AG04450 (cell line): ENCODE data around the gene SHBG. TPM values are rescaled to one million over a fixed set of nuclear protein-coding genes. Genes with fewer than 3 reads are reported as not detected.

Experiments used
- CTCF ChIA-PET: fragments of 300-600, 350-600 bp; formaldehyde crosslinking; extraction: SDS; loops from one replicate; lab custom pipeline; 2022; ENCODE audit warnings: antibody characterized with exemption, inconsistent platforms; lab: Charles Lee
- POLR2A ChIA-PET: fragments of 350-600 bp; formaldehyde crosslinking; extraction: SDS; loops from one replicate; lab custom pipeline; 2021; ENCODE audit warnings: antibody characterized with exemption, inconsistent platforms; lab: Yijun Ruan, JAX
- DNase-seq: peaks from one replicate; pipeline ENCODE4 v3.0.0-alpha.2; 2011; ENCODE audit warnings: low read depth, low spot score
- H3K27ac ChIP-seq: one replicate; pipeline ENCODE4 v1.5.1; 2012; ENCODE audit warnings: low read depth, low read length, control low read depth
- H3K27me3 ChIP-seq: one replicate; pipeline ENCODE4 v1.6.0; 2012; ENCODE audit warnings: low read length; ENCODE audit not compliant: control insufficient read depth, insufficient read depth
- H3K4me3 ChIP-seq: 2 replicates; pipeline ENCODE4 v1.5.1; 2011; ENCODE audit warnings: mild to moderate bottlenecking, low read depth, low read length, control low read depth
- H3K9me3 ChIP-seq: 2 replicates; pipeline ENCODE4 v1.5.1; 2012; ENCODE audit warnings: low read length; ENCODE audit not compliant: control insufficient read depth, insufficient read depth
- CTCF ChIP-seq: IDR thresholded peaks from 2 replicates; pipeline ENCODE4 v1.5.1; 2011; ENCODE audit warnings: low read depth, low read length, control low read depth, inconsistent platforms
- polyA plus RNA-seq: library from polyadenylated mRNA; depleted of rRNA; stranded (reverse); fragments of >200 nt; gene quantifications from 2 replicates; pipeline ENCODE4 v1.2.3, GENCODE V29; 2011; rRNA removed
- small RNA-seq: library from RNA; depleted of rRNA; stranded (forward); fragments of <200 nt; gene quantifications from one replicate; pipeline ENCODE3, GENCODE V24; 2012; ENCODE audit warnings: low read depth; ENCODE audit not compliant: insufficient read length

Gene SHBG
- polyA plus RNA-seq, 1 experiment, result 0.35 TPM

DNA sequence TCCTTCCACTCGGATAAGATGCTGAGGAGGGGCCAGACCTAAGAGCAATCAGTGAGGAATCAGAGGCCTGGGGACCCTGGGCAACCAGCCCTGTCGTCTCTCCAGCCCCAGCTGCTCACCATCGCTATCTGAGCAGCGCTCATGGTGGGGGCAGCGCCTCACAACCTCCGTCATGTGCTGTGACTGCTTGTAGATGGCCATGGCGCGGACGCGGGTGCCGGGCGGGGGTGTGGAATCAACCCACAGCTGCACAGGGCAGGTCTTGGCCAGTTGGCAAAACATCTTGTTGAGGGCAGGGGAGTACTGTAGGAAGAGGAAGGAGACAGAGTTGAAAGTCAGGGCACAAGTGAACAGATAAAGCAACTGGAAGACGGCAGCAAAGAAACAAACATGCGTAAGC lies 45.0 kb downstream of the SHBG start:
- H3K4me3 ChIP-seq, result no peak overlapping the region
- no peak overlapping the region for H3K27ac ChIP-seq
- no peak for DNase-seq
- ChIA-PET CTCF (interaction anchor here (1.0 to 3.0 kb wide), 2 partner anchors 12 to 115 kb away, joined by 3 to 12 read pairs; partner anchors contain the start of gene TP53), POLR2A (no interaction called here)
- H3K27me3 ChIP-seq, result no peaks in the 10 kb centered on the region
- TF ChIP-seq CTCF, result no peak
- peaks cover 19% of the 10 kb centered on the region for H3K9me3 ChIP-seq

- Histone ChIP-seq H3K9me3 (peaks cover 19% of the 10 kb centered on the region), H3K4me3 (no peak overlapping the region), H3K27ac (no peak overlapping the region), H3K27me3 (no peaks in the 10 kb centered on the region)
- POLR2A ChIA-PET, result interaction anchor here (0.7 kb wide), 1 partner anchor 98 kb away, joined by 3 read pairs; no protein-coding TSS in a partner anchor
- CTCF ChIA-PET, result interaction anchor here (1.0 to 3.0 kb wide), 2 partner anchors 11 to 61 kb away, joined by 4 to 12 read pairs; partner anchors contain the start of gene TP53
- no peak for DNase-seq
- no peak for TF ChIP-seq CTCF
Measured at GRCh38 chr17:7676533-7676932, 46.6 kb downstream of the SHBG start.

DNA sequence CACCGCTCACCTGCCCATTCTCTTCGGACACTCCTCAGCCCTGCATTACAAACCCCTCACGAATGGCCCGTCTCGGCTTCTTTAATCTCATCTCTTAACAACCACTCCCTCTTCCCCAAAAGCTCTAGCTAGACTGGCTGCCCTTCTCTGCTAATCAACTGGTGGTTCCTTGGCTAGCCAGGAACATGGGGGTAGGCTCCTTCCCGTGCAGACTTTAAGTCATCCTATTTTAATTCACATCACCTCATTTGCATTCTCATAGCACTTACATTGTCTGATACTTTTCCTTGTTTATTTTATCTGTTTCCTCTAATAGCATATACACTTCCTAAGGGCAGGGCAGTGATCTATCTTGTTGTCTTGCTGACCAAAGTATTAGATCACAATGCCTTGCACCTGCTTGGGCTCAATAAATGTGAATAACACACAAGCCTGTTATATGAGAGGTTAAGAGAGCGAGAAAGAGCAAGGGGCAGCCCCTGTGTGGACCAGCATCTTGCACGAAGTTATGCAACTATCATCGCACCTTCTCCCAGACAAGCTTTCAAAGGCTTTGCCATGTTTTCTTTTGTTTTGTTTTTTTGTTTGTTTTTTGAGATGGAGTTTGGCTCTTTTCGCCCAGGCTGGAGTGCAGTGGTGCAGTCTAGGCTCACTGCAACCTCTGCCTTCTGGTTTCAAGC lies 47.6 kb downstream of the SHBG start:
- CTCF ChIA-PET, result interaction anchor here (1.0 to 3.0 kb wide), 2 partner anchors 10 to 62 kb away, joined by 4 to 12 read pairs; partner anchors contain the start of gene TP53
- TF ChIP-seq CTCF, result no peak
- Histone ChIP-seq H3K27me3 (no peaks in the 10 kb centered on the region), H3K4me3 (no peak overlapping the region), H3K9me3 (peaks cover 19% of the 10 kb centered on the region), H3K27ac (no peak overlapping the region)
- POLR2A ChIA-PET, result interaction anchor here (0.6 kb wide), 1 partner anchor 75 kb away, joined by 3 read pairs; no protein-coding TSS in a partner anchor
- DNase-seq, result no peak

Small RNA genes within 50 kb of the gene (small RNA-seq; reads per million reads assigned to genes)
- gene CD68, result not detected

Other genes starting within 250 kb of the SHBG start
- gene TNK1, start 249.0 kb upstream of the SHBG start, polyA plus RNA-seq, result 0.22 and 0.25 TPM in 2 replicates
- 35.2 and 53.0 TPM in 2 replicates for gene PLSCR3, start 235.6 kb upstream of the SHBG start, polyA plus RNA-seq
- 83.8 and 104 TPM in 2 replicates for gene TMEM256, start 226.0 kb upstream of the SHBG start, polyA plus RNA-seq
- gene NLGN2, start 222.3 kb upstream of the SHBG start, polyA plus RNA-seq, result 8.9 and 12.4 TPM in 2 replicates
- not detected in 2 replicates for gene SPEM1, start 209.8 kb upstream of the SHBG start, polyA plus RNA-seq
- not detected in 2 replicates for gene SPEM2, start 204.5 kb upstream of the SHBG start, polyA plus RNA-seq
- gene SPEM3, start 201.3 kb upstream of the SHBG start, polyA plus RNA-seq, result not detected in 2 replicates
- 1.0 and 1.1 TPM in 2 replicates for gene TMEM102, start 194.7 kb upstream of the SHBG start, polyA plus RNA-seq
- gene FGF11, start 190.6 kb upstream of the SHBG start, polyA plus RNA-seq, result 0.58 and 0.63 TPM in 2 replicates
- gene CHRNB1, start 185.1 kb upstream of the SHBG start, polyA plus RNA-seq, result 5.3 and 6.3 TPM in 2 replicates
- gene ZBTB4, start 150.5 kb upstream of the SHBG start, polyA plus RNA-seq, result 18.8 and 22.3 TPM in 2 replicates
- gene SLC35G6, start 148.7 kb upstream of the SHBG start, polyA plus RNA-seq, result not detected in 2 replicates
- 18.4 and 35.0 TPM in 2 replicates for gene POLR2A, start 145.8 kb upstream of the SHBG start, polyA plus RNA-seq
- gene TNFSF12, start 81.1 kb upstream of the SHBG start, polyA plus RNA-seq, result 26.0 and 27.1 TPM in 2 replicates
- gene TNFSF13, start 71.4 kb upstream of the SHBG start, polyA plus RNA-seq, result 0.83 and 1.0 TPM in 2 replicates
- 67.6 and 73.4 TPM in 2 replicates for gene SENP3, start 68.2 kb upstream of the SHBG start, polyA plus RNA-seq
- gene CD68, start 50.5 kb upstream of the SHBG start, polyA plus RNA-seq, result 34.1 and 39.6 TPM in 2 replicates
- gene MPDU1, start 46.3 kb upstream of the SHBG start, polyA plus RNA-seq, result 128 and 131 TPM in 2 replicates
- gene SOX15, start 40.0 kb upstream of the SHBG start, polyA plus RNA-seq, result 0.24 and 0.29 TPM in 2 replicates
- 24.6 and 29.4 TPM in 2 replicates for gene FXR2, start 15.2 kb upstream of the SHBG start, polyA plus RNA-seq
- gene SAT2, start 2.3 kb upstream of the SHBG start, polyA plus RNA-seq, result 54.1 and 61.5 TPM in 2 replicates
- 0.05 and 0.11 TPM in 2 replicates for gene ATP1B2, start 20.8 kb downstream of the SHBG start, polyA plus RNA-seq
- 40.7 and 48.9 TPM in 2 replicates for gene TP53, start 57.4 kb downstream of the SHBG start, polyA plus RNA-seq
- gene WRAP53, start 58.3 kb downstream of the SHBG start, polyA plus RNA-seq, result 4.1 and 4.5 TPM in 2 replicates
- gene EFNB3, start 75.1 kb downstream of the SHBG start, polyA plus RNA-seq, result 7.2 and 7.7 TPM in 2 replicates
- 0.04 and 0.06 TPM in 2 replicates for gene DNAH2, start 87.6 kb downstream of the SHBG start, polyA plus RNA-seq
- 2.0 and 2.4 TPM in 2 replicates for gene KDM6B, start 204.1 kb downstream of the SHBG start, polyA plus RNA-seq
- gene TMEM88, start 224.9 kb downstream of the SHBG start, polyA plus RNA-seq, result 0.29 and 0.45 TPM in 2 replicates
- 49.3 and 59.0 TPM in 2 replicates for gene NAA38, start 227.4 kb downstream of the SHBG start, polyA plus RNA-seq
- 6.9 and 8.1 TPM in 2 replicates for gene CYB5D1, start 227.9 kb downstream of the SHBG start, polyA plus RNA-seq